Measurements from ENCODE around the gene HPSE2.

HPSE2 gene

DNA sequence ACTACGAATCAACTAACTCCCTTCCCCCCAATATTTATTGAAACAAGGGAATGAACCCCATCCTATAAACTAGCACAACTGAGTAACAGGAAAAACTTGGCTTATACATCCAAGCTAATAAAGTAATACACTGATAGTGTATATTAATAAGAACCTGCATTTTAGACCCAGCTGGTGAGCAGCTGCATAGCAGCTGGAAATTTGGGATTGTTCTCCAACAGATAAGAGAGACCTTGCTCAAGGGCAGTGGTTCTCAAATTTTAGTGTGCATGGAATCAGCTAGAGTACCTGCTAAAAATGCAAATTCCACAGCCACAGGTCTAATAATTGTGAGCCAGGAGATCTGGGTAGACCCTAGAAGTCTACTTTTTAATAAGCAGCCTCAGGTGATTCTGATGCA, 404.3 kb downstream of the HPSE2 start:
- no peak for DNase-seq

GRCh38 chr10:98825741-98826140, 409.9 kb downstream of the HPSE2 start:
- no peak for DNase-seq

DNA sequence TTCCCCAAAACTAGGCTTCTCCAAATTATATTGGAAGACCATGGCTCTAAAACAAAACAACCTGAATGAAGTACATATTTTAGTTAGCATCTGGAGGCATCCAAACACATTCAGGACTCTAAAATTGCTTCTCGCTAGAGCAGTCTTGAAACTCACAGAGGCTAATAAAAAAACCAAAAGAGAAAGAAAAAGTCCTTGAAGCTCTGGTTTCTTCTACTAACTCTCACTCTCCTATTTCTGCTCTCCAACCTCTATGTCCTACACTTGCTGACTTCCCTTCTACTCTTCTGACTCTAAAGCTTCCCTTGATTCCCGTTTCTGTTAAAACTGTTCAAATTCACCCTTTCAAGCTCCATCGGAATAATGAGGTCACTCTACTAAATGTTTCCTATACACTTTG, 418.3 kb downstream of the HPSE2 start:
- DNase-seq = no peak

GRCh38 chr10:98815039-98815885, 420.4 kb downstream of the HPSE2 start:
- DNase-seq = no peak

DNA sequence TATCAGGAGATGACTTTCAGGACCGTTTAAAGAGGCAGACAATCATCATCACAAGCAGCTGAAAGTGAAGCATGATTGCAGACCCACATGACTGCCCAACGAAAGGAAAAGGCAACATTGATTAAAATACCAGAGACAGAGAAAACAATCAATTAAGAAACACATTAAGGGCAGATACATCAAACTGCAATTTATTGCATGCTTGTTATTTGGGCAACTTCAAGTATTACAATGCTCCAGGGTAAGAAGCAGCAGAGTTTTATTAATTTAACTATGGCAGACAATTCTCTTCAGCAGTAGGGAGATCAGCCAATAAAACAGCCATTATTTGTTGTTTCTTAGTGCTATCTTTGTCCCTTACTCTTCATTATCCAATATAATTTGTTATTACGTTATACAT, 421.2 kb downstream of the HPSE2 start:
- no peak for DNase-seq

DNA sequence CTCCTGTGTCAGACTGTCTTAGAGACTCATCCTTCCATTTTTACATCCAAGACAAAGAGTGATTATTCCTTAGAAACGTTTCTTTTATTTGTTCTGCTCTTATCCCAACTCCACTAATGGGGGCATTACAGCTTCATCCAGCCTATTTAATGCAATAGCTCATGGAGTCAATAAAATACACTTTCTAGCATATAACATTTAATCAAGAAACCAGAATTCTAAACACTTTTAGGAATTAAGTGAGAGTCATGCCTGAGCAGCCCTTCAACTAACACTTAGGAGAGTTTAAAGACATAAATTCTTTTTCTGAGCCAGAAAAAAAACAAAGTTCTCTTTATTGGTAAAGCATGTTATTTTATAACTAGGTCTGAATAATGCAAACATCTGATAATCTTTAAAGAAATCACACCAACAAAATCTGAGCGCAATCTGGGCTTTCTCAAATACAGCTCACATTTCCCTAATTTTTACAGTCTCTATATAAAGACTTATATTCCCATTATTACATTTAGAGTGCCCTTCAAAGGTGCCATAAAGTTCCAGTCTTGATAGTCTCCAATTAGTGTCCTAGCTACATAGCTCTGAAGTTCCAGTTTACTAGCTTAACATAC, 427.3 kb downstream of the HPSE2 start:
- DNase-seq = no peak

GRCh38 chr10:98800263-98800662, 435.4 kb downstream of the HPSE2 start:
- DNase-seq = no peak

GRCh38 chr10:98795467-98795866, 440.2 kb downstream of the HPSE2 start:
- DNase-seq = no peak

DNA sequence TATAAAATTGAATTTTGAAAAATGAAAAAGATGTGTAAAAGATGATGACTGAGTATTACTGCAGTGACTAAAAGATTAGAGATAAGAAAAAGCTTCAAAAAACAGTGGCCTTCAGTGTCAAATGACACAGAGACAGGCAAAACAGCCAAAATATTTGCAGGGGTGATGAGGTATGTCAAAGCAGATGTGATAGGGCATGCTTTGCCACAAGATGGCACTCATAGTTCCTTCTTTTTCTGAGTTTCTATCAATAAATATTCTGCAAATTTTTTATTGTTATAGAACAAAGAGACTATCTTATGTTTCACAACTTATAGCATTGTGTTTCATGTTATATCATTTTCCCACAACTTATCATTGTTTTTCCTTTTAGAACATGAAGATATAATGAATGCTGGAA, 444.8 kb downstream of the HPSE2 start:
- DNase-seq = peak in 1 of 2 experiments; percentile 8

GRCh38 chr10:98778277-98778759, 457.3 kb downstream of the HPSE2 start:
- no peak for DNase-seq

GRCh38 chr10:98758463-98758862, 477.2 kb downstream of the HPSE2 start:
- no peak for DNase-seq

GRCh38 chr10:98748298-98748697, 487.4 kb downstream of the HPSE2 start:
- peak; percentile 27 to 33 for DNase-seq

DNA sequence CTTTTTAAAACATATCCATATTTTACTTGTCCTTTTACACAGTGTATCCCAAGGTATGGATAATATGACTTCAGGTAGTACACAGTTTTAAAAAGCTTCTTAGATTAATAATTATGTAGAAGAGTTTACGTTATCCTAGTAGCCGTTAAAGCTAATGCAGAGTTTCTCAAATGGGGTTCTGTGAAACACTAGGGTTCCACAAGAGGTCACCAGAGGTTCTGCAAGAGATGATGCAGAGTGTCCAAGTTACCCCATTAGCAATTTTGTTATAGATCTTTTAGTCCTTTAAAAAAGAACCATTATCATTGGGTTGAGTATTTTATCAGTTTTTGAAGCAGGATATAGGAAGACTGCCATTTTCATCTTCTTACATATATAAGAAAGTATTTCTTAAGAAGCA, 490.0 kb downstream of the HPSE2 start:
- no peak for DNase-seq

- DNase-seq = no peak
Measured at GRCh38 chr10:98720551-98720950, 515.1 kb downstream of the HPSE2 start.

DNA sequence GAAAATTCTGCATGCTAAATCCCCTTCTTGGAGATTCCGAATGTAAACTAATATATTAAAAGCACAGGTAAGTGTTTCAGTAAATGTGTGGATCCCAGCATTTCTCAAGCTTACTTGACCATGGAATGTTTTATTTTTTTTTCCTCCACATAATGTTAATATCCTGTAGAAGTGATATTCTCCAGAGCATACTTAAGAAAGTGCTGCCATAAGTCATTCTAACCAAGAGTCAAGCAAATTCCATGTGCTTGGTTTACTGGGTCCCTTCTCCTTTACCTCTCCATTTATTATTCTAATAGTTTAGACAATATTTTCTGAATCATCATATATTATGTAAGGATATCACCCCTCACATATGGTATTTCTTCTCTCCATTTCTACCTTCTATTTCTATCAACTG, 522.1 kb downstream of the HPSE2 start:
- no peak for DNase-seq

- DNase-seq = peak; percentile 8 to 55
Measured at GRCh38 chr10:98696516-98696915, 539.1 kb downstream of the HPSE2 start.

- DNase-seq = no peak
Measured at GRCh38 chr10:98694883-98695282, 540.8 kb downstream of the HPSE2 start.

- no peak for DNase-seq
Measured at GRCh38 chr10:98694014-98694413, 541.6 kb downstream of the HPSE2 start.

DNA sequence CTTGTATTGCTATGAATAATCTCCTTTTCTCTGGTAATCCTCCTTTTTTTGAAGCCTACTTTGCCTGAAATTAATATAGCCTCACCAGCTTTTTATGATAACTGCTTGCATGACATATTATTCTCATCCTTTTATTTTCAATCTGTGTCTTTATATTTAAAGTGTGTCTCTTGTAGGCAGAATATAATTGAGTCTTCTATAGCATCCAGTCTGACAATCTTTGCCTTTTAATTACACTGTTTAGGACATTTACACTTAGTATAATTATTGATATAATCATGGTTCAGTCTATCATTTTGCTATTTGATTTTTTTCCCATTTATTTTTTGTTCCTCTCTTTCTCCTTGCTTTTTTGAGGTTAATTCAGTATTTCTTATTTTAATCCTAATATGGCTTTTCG, 548.0 kb downstream of the HPSE2 start:
- no peak for DNase-seq

DNA sequence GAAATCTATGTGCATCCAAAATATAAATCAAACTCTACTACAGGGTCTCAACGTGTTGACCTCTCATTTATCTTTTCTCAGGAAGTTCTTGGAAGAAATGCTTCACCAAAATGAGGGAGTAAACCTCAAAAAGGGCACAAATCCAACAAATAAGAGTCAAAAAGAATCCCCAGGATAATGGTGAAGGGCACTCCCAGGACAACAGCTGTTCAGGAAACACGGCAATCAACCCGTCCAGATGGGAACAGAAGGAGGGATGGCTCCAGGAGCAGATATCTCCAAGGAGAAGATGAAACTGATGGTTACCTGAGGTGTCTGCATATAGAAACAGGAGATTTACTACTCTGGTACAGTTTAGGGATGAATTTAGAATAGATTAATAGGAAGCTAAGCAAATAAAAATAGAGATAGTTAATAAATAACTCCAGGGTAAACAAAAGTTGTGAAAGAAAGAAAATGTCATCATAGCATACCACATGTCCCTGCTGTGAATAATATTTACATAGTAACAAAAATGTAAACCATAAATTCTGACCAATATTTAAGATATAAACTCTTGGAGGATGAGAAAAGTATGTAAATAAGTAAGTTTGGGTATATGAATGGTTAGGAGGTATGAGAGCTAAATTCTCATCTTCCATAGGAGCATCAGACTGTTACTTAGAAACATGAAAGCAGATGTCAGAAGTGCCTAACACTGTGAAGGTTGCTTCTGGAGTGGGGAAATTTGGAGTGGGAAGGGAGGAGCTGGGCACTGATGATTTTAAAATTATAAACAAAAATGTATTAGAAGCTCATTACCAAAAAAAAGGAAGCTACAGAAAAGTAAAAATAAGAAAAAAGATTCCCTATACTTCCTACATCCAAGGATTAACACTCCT, 551.4 kb downstream of the HPSE2 start:
- DNase-seq = peak in 1 of 2 experiments; percentile 46

DNA sequence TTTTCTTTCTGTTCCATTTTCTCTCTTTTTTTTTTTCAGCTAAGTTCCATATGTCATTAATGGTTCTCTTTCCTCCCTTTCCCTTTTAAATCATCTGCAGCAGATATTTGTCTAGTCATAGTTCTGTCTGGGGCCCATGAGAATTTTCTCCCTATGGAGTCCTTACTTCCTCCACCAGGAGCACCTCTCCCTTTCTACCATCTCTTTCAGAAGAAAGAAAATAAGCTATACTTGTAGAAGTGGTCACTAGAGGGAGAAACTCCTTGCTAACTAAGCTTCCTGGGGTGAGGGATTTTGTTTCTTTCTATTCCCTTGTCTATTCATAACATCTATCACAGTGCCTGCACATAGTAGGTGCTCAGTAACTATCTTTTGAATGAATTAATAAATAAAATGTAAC, 558.8 kb downstream of the HPSE2 start:
- DNase-seq = no peak

GRCh38 chr10:98675902-98676301, 559.8 kb downstream of the HPSE2 start:
- DNase-seq = no peak

GRCh38 chr10:98673171-98673782, 562.4 kb downstream of the HPSE2 start:
- peak; percentile 44 to 83 for DNase-seq

Data from NCI-H524 (cell line).